ENCODE data around the gene KMT5B. TPM values are rescaled to one million over a fixed set of nuclear protein-coding genes. Genes with fewer than 3 reads are reported as not detected.

Gene KMT5B
- total RNA-seq, 1 donor from 2014 or later, result 41.5 TPM

DNA sequence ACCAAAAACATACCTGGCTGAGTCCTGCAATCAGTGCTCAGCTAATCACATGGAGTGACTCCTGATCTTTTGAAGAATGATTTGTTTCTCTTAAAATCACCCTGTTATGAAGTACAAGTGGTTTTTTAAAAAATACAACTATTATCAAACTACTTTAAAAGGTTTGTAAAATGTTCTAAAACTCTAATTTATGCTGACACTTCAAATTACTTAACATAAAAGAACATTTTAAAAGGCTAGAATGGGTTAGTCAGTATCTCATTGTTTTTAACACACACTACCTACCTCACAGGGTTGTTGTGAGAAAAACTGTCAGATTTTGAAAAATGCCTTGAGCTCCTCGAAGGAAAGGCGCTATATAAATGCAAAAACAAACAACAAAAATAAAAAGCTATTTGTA, 33.2 kb downstream of the KMT5B start:
- DNase-seq, result no peak

DNA sequence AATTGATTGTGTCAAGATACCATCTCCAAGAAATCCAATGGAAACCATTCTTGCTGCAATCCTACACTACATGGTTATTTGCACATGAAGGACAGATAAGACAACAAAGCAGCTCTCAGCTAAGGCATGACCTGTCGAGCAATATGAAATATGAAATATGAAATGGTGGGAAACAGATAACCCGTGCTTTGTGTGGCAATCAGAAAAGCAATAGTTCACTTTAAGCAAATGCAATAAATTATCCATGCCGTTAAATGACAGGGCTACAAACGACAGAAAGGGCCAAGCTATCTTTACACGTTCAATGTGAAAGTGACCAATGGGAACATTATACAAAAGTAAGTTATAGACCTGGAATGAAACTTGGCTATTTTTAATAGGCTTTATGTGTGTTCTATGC, 35.2 kb downstream of the KMT5B start:
- no peak for DNase-seq

DNA sequence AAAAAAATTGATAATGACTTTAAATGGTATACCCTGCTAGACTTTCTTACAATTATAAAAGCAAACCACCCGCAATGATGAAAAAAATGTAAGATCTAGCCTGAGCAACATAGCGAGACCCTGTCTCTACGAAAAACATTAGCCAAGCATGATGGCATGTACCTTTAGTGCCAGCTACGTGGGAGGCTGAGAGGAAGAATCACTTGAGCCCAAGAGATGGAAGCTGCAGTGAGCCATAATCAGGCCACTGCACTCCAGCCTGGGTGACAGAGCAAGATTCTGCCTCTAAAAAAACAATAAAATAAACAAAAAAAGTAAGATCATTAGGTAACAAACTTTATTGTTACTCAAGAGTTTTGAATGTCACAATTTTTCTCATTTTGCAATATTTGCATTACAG, 39.2 kb downstream of the KMT5B start:
- no peak for DNase-seq

DNA sequence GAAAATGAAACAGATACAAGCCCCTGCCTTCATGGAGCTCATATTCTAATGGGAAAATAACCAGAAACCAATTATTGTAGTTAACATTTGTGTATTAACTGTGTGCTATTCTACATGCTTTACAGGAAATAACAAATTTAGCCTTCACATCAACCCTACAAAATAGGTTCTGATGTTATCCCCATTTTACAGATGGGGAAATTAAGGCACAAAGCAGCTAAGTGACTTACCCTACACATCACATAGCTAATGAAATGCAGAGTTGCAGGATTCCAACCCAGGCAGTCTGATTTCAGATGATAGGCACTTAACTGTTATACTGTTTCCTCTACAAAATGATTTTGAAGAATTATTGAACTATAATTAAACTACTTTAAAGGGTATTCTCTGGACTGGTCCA, 43.7 kb downstream of the KMT5B start:
- DNase-seq, result no peak

DNA sequence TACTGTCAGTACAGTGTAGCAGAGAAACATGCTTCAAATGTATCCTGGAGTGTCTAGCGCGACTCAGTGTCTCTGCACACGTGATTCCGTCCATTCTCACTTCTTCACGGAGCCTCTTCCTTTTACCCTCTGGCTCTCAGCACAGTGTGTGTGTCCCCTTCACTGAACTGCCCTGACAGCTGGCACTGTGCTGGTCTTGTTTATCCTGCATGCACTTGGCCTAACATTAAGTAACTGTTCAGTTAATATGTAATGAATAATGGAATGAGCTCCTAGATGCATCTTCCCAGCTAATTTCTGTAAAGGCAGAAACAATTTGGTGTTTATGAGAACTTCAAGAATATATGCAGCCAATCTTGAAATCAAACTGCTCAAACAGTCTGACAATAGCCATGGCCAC, 44.4 kb downstream of the KMT5B start:
- no peak for DNase-seq

DNA sequence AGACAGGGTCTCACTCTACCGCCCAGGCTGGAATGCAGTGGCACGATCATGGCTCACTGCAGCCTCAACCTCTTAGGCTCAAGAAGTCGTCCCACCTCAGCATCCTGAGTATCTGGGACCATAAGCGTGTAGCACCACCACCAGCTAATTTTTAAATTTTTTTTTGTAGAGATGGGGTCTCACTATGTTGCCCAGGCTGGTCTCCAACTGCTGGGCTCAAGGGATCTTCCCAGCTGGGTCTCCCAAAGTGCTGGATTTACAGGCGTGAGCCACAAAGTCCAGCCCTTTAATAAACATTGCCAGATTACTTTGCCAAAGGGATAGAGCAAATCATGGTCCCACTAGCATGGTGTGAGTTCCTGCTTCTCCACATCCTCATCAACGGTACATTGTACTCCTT, 45.6 kb downstream of the KMT5B start:
- no peak for DNase-seq

DNA sequence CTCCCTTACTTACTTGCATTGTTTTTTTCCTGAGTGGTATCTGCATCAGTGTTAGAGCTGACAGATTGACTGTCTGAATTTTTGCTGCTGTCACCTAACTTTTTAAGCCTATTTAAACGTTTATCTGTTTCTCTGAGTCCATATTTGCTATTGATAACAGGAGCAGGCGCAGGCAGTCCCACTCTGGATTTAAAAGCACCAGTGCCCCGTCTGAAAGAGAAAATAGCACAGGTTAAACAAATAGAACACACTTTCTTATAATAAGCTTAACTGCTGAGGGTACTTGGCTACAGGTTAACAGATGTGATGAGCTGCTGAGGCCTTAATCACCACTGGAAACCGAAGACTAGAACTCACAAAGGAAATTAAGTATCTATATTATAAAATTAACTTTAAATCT, 46.1 kb downstream of the KMT5B start:
- no peak for DNase-seq

DNA sequence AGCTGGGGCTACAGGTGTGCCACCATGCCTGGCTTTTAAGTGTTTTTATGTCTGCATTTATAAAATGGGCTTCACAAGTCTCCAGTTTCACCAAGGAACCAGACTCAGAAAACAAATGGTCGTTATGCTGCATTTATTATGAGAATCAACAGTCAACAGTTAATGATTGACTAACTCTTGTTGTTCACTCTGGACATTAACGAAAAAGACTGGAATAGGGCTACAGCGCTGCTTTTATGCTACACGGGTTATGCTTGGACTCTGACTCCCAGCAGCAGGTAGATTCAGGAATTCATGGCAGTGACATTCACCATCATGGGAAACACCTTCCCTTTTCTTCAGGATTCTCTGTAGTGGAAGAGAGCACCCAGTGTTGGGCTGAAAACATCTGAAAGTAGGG, 47.5 kb downstream of the KMT5B start:
- no peak for DNase-seq

DNA sequence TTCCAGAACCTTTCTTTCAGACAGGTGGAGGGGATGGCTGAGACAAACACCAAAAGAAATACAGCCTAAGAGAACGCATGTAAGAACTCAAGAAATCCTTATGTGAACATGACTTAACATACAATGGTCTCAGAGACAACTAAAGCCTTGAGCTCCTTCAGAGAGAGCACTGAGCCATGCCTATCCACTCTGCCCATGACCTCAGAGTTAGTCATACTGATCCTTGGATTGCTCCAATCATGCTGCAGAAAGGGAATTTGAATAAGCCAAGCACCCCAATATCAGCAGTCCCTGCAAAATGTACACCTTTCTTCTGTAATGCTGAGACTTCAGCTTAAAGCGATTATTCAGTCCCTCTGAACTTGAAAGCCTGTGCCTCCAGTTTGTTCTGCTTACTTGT, 48.7 kb downstream of the KMT5B start:
- DNase-seq, result no peak

DNA sequence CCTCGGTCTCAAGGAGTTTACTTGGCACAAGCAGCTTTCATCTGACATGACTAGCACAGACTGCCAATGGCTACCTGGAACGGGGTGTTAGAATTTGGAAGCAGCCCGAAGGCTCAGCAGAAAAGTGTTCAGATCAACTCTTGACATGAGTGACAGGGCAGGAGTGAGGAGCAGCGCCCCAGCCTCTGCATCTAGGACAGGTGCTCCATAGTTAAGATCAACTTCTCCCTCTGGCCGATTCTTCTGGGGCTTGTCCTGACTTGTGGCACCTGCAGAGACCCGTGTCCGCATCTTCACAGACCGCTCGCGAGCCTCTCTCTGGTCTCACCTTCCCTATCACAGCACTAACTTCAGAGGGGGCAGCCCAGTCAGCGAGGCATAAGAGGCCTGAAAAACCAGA, 49.4 kb downstream of the KMT5B start:
- DNase-seq, result no peak

DNA sequence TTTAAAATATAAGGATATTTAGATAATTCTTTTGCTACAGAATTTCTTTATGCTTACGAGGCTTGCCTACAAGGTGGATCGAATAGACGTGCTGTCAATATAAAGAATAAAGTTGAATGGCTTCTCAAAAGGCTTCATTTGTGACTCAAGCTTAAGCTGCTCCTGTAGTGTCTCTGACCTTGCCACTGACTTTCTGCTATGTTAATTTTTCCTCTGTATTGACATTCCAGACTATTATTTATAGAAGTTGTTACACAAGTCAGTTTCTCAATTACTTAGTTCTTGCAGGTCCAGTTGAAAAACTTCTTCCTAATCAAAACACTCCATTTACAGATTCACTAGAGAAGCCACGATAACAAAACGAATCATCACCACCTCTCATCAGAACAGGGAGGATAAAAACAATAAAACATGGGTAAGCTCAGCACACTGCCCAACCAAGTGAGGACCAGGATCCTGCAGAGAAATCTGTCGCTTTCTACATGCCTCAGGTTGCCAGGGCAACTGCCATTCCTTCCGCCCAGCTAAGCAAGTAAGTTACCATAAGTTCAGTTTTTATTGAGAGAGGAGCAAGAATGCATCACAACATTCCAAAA, 52.9 kb downstream of the KMT5B start:
- no peak for DNase-seq

DNA sequence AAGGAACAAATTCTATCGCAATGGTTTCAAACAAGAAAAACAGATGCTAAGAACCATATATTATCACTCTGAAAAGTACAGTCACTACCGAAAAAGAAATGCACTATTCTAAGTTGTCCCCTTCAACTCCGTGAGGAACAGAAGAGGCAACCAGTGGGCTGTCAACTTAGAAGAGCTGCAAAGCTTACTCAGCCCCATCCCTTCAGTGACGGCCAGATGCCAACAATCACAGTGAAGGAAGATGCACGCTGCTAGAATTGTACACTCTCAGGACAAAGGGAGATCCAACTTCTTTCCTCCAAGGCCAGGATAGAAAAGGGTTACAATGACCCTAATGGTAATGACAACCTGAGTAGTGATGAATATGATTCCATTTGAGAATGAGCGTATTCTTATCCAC, 53.4 kb downstream of the KMT5B start:
- no peak for DNase-seq

DNA sequence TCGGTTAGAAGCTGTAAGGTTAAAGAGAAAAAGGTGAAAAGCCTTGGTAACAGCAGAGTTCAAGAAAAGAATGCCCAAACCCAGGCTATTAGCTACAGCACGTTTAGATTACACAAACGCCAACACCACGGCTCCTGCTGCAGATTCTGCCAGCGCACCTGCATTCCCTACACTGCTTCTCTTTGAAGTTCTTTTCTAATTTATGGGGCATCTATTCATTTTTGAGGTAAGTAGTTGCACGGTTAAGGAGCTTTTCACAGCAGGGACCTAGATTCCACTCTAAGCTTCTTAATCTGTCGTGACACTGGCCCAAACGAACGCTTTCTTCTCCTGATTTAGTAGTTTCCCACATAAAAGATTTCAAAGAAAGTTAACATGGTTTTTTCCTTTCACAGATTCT, 53.9 kb downstream of the KMT5B start:
- no peak for DNase-seq

DNA sequence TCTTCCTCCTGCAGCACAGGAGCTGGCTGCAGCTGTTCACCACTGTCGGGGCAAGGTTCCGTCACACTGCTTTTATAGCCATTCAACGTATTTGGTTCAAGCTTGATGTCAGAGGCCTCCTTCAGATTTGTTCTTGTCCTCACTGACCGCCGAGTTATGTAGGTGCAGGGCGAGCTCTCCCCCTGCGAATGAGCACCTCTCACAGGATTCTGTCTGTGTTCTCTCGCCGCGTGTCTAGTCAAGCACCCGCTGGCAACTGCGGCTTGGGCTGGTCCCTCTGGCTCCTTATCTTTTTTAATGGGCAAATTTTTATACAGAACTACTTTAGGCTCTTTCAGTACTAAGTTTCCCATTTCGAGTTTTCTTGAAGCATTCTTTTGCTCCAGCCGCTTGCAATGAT, 54.5 kb downstream of the KMT5B start:
- DNase-seq, result no peak

DNA sequence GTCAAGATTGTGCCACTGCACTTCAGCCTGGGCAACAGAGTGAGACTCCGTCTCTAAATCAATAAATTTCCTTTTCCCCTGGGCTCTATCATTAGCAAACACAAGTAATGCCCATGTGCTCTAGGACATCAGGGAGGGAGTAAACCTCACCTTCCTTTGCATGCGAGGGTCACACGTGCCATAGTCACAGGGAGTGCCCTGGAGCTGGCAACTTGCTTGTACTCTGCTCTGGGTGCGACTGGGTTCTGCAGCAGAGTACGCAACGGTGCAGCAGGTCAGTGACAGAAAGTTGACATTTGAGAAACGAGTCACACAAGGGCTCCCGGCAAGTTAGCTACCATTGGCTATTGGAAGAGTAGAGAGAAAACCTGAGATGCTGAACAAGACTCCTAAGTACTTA, 59.4 kb downstream of the KMT5B start:
- DNase-seq, result no peak

DNA sequence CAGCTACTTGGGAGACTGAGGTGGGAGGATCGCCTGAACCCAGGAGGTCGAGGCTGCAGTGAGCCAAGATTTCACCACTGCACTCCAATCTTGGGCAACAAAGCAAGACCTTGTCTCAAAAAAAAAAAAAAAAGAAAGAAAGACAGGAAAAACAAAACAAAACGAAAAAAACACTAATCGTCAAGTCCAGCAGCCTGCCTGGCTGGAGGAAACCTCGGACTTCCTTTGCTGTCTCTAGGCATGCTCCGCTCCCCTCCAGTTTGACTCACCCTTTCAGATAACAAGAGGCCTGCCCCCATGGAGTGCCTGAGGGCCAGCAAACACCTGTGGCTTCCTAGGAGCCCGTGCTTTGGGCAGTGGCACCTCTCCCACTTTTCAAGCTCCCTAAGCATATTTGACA, 63.1 kb downstream of the KMT5B start:
- DNase-seq, result no peak

DNA sequence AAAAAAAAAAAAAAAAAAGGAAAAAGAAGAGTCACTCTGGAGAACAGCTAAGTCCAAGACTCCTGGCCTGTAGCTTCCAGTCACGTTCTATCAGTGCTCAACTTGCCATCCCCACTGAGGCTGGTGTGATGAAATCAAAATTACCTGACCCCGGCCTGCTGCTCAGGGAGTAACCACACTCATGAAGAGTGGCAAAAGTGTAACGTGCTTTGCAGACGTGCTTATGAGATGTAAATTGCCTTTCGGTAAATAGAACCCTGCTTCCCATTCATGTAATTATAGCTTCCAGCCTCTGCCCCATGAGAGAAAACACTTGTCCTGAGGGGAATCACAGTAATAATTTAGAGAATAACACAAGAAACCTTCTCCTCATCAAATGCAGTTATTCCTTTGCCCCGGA, 63.7 kb downstream of the KMT5B start:
- DNase-seq, result no peak

DNA sequence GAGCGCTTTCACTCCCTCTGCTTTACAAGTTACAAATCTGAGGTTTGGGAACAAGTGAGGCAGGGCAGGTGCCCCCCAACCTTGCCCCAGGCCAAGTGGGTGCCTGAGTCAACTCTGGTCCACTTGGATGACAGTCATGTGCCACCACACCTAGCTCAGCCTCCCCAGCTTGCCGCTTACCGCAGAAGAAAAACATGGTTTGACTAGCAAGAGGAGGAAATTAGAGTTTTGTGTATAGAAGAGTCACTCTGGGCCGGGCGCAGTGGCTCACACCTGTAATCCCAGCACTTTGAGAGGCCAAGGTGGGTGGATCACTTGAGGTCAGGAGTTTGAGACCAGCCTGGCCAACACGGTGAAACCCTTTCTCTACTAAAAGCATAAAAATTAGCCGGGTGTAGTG, 64.2 kb downstream of the KMT5B start:
- no peak for DNase-seq

DNA sequence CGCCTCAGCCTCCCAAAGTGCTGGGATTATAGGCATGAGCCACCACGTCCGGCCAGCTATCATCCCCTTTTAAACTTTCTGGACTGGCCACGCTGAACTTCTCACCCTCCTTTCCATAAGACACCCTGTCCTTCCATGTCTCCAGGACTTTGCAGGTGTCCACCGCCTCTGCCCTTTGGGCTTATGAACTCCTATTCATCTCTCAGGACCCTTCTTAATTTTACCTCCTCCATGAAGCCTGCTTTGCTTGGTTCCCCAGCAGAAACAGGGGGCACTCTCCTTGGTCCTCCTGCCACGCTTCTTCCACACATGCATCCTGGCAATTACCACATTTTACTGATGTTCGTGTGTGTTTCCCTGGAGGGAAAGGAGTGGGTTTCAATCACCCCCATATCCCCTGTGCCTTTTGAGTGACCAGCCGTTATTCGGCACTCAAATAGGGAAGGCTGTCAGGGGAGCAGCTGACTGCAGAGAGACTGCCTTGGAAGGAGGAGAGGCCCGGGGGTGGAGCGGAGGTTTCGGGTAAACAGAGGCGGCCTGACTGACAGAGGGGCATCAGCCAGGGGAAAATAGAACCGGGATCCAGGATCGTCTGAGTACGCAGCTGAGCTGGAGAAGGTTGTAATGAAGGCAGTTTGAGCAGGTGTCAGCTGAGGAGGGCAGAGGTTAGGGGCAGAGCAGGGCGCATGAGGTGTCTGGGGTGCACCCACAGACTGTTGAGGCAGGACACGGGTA, 64.9 kb downstream of the KMT5B start:
- no peak for DNase-seq

DNA sequence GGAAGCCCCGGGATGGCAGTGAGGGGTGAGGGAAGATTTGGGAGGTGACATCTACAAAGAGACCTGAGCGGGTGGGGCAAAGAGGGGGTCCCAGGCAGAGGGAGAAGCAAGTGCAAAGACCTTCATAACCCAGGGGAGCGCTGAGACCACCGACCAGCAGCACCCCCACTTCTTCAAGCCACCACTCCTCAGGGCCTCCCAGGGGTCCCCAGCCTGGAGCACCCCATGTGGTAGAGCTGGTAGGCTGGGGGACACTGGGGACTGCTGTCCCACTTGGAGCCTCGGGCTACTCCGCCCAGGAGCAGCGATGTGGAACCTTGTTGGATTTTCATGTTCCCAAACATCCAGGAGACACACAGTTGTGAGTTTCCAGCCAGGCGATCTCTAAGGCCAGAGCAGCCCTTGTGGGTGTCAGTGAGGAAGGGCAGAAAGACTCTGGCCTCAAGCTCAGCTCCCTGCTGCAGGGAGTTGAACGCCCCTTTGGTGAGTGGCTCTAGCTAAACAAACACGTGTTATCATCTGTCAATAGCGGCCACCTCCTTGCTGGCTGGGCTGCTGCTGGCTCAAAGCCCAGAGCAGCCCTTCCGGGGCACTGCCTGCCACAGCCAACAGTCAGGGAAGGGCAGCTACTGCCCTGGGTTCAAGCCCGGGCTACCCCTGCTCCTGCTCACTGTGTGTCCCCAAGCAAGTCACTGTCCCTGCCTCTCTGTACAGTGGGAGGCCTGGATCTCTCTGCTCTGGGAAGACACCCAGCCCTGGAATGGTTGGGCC, 66.2 kb downstream of the KMT5B start:
- no peak for DNase-seq

DNA sequence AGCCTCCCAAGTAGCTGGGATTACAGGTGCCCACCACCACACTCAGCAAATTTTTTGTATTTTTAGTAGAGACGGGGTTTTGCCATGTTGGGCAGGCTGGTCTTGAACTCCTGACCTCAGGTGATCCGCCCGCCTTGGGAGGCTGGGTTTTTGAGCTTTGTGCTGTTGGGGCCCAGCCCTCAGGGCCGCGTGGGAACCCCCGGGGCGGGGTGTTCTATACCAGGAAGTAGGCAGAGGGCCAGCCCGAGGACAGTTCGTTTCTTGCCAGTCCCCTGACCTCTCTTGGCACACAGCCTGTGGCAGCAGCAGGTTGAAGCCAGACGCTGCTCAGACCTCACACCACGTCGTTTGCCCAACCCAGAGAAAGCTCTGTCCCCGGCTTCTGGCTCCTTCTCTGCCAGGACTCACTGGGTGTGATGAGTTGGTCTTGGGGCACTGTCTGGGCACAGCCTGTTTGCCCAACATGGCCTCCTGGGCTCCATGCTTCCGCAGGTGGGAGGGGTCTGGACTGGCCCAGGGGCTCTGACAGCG, 67.0 kb downstream of the KMT5B start:
- DNase-seq, result no peak

DNA sequence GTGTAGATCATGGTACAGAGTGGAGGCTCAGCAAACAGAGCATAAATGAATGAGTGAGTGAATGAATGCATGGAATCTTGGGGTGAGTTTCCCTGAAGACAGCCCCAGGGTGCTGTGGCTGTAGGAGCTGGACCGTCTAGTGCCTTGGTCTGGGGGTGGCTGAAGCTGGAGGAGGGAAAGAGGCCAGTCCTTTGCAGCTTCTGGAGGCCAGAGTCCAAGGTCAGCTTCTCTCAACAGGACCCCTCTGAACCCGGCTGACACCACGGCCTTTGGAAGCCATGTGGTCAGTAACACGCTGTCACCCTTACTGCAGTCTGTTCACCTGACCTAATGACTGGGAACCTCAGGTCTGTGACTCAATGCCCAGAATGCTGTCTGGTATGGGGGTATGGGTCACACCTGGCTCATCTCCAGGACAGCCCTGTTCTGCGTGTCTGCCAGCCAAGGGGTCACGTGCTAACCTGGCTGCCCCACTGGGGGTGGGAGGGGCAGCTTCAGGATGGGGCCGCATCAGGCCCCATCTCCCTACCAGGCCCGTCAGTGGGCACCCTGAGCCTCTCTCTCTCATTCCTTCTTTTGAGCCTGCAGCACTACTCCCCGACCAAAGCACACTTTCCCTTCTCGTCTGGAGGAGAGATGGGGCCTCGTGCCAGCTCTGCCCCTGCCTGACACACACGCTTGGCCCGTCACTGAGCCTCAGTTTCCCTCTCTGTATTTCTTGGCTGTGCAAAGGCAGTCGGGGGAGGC, 67.8 kb downstream of the KMT5B start:
- no peak for DNase-seq

DNA sequence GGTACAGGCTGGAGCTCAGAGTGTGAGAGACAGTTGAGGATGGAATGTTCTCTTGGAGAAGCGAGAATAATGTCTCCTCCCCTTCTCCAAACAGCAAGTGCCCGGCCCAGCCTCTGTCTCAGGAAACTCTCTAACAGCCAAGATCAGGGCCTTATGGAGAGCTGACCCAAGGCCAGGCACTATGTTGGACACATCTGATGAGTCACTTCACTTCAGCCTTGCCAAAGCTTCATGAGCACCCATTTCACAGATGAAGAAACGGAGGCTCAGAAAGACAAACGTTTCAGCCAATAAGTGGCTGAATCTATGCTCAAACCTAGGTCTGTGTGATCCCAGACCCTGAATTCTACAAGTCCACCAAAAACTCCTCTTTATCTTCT, 69.8 kb downstream of the KMT5B start:
- no peak for DNase-seq
